Prostate gland (tissue), 2 donors: ENCODE measurements around the gene IFNLR1.

Experiments
- POLR2A ChIP-seq: fragments of 450-650 bp; IDR thresholded peaks from one replicate; pipeline ENCODE4 v1.6.1; 2016; ENCODE audit warnings: antibody characterized with exemption, mild to moderate bottlenecking
- TF ChIP-seq, protein P1 (sequence below), 4 experiments: fragments of 200-600 bp in 2 of 4; fragments of 450-650 bp in 2 of 4; sonication (generic) in 2 of 4; IDR thresholded peaks; 1 replicate in 3 of 4; 2 replicates in 1 of 4; pipeline ENCODE4 v1.5.1; 2016 to 2019; ENCODE audit warnings: antibody characterized with exemption in 4 of 4, mild to moderate bottlenecking in 2 of 4, moderate library complexity in 2 of 4

DNA sequence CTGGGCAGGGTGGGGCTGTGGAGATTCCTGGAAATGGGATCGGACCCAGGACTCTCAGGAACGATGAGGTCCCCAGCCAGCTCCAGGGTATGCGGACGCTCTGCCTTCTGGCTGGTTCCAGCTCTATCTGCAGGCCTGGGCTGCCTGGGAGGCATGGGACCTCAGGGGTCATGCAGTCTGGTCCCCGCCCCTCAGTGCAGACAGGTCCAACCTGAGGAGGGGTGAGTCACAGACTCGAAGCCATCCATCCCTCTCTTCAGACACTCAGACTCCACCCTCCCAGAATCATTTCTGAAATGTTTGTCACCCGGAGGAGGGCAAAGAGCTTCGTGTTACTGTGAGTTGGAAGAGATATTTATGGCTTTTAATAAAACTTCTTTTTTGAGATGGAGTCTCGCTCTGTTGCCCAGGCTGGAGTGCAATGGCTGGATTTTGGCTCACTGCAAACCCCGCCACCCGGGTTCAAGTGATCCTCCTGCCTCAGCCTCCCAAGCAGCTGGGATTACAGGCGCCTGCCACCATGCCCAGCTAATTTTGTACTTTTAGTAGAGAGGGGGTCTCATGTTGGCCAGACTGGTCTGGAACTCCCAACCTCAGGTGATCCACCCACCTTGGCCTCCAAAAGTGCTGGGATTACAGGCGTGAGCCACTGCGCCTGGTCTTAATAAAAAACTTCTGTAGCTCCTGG lies 69.2 kb downstream of the IFNLR1 start:
- TF ChIP-seq, protein P1, sequence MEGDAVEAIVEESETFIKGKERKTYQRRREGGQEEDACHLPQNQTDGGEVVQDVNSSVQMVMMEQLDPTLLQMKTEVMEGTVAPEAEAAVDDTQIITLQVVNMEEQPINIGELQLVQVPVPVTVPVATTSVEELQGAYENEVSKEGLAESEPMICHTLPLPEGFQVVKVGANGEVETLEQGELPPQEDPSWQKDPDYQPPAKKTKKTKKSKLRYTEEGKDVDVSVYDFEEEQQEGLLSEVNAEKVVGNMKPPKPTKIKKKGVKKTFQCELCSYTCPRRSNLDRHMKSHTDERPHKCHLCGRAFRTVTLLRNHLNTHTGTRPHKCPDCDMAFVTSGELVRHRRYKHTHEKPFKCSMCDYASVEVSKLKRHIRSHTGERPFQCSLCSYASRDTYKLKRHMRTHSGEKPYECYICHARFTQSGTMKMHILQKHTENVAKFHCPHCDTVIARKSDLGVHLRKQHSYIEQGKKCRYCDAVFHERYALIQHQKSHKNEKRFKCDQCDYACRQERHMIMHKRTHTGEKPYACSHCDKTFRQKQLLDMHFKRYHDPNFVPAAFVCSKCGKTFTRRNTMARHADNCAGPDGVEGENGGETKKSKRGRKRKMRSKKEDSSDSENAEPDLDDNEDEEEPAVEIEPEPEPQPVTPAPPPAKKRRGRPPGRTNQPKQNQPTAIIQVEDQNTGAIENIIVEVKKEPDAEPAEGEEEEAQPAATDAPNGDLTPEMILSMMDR (IDR thresholded peaks at IDR 0.05), result no peak
- TF ChIP-seq POLR2A, result no peak
